ENCODE data around the gene ALMS1.
"Not testable (repeated sequence)": the region's sequence is repeated elsewhere in the genome, so short reads cannot be mapped to it uniquely, and the experiment has no call there.

The ALMS1 gene

GRCh38 chr2:73385504-73386341, at the start of gene ALMS1:
ALMS1 (plus strand) TSS chr2:73385836; CDS start chr2:73385869, 33 bp downstream.
- DNase-seq (ENCODE audit: low read depth in 2 of 3, low spot score in 2 of 3), result peak; percentile 58 to 82 (median 77)

- DNase-seq (ENCODE audit: low read depth in 2 of 3, low spot score in 2 of 3), result no peak
Observed at GRCh38 chr2:73337828-73338227, 47.8 kb upstream of the ALMS1 start.

GRCh38 chr2:73339201-73339600, 46.4 kb upstream of the ALMS1 start:
- no peak for DNase-seq (ENCODE audit: low read depth in 2 of 3, low spot score in 2 of 3)

GRCh38 chr2:73341039-73341438, 44.6 kb upstream of the ALMS1 start:
- no peak for DNase-seq (ENCODE audit: low read depth in 2 of 3, low spot score in 2 of 3)

- DNase-seq (ENCODE audit: low read depth in 2 of 3, low spot score in 2 of 3), result no peak
Observed at GRCh38 chr2:73343992-73344391, 41.6 kb upstream of the ALMS1 start.

- DNase-seq (ENCODE audit: low read depth in 2 of 3, low spot score in 2 of 3), result not testable (repeated sequence)
Observed at GRCh38 chr2:73344747-73345146, 40.9 kb upstream of the ALMS1 start.

GRCh38 chr2:73350035-73350691, 35.5 kb upstream of the ALMS1 start:
- no peak for DNase-seq (ENCODE audit: low read depth in 2 of 3, low spot score in 2 of 3)

- no peak for DNase-seq (ENCODE audit: low read depth in 2 of 3, low spot score in 2 of 3)
Observed at GRCh38 chr2:73356097-73356496, 29.5 kb upstream of the ALMS1 start.

- DNase-seq (ENCODE audit: low read depth in 2 of 3, low spot score in 2 of 3), result no peak
Observed at GRCh38 chr2:73359915-73360697, 25.5 kb upstream of the ALMS1 start.

- DNase-seq (ENCODE audit: low read depth in 2 of 3, low spot score in 2 of 3), result no peak
Observed at GRCh38 chr2:73366060-73366459, 19.6 kb upstream of the ALMS1 start.

GRCh38 chr2:73368781-73369180, 16.9 kb upstream of the ALMS1 start:
- no peak for DNase-seq (ENCODE audit: low read depth in 2 of 3, low spot score in 2 of 3)

- no peak for DNase-seq (ENCODE audit: low read depth in 2 of 3, low spot score in 2 of 3)
Observed at GRCh38 chr2:73370348-73370747, 15.3 kb upstream of the ALMS1 start.

GRCh38 chr2:73373344-73373743, 12.3 kb upstream of the ALMS1 start:
- no peak for DNase-seq (ENCODE audit: low read depth in 2 of 3, low spot score in 2 of 3)

GRCh38 chr2:73374269-73374668, 11.4 kb upstream of the ALMS1 start:
- DNase-seq (ENCODE audit: low read depth in 2 of 3, low spot score in 2 of 3), result no peak

- no peak for DNase-seq (ENCODE audit: low read depth in 2 of 3, low spot score in 2 of 3)
Observed at GRCh38 chr2:73376681-73377080, 9.0 kb upstream of the ALMS1 start.

- DNase-seq (ENCODE audit: low read depth in 2 of 3, low spot score in 2 of 3), result no peak
Observed at GRCh38 chr2:73383036-73383435, 2.6 kb upstream of the ALMS1 start.

GRCh38 chr2:73385123-73385503, 523 bp upstream of the ALMS1 start:
- DNase-seq (ENCODE audit: low read depth in 2 of 3, low spot score in 2 of 3), result no peak

GRCh38 chr2:73386342-73386868, 769 bp downstream of the ALMS1 start:
- no peak for DNase-seq (ENCODE audit: low read depth in 2 of 3, low spot score in 2 of 3)

GRCh38 chr2:73386894-73387636, 1.4 kb downstream of the ALMS1 start:
- no peak for DNase-seq (ENCODE audit: low read depth in 2 of 3, low spot score in 2 of 3)

- no peak for DNase-seq (ENCODE audit: low read depth in 2 of 3, low spot score in 2 of 3)
Observed at GRCh38 chr2:73402386-73403103, 16.9 kb downstream of the ALMS1 start.

All from activated CD8-positive, alpha-beta memory T cell treated with anti-CD3 and anti-CD28 coated beads for 48 hours (primary cell).